HepG2 (cell line): ENCODE measurements around the gene SH2D6. TPM values are rescaled to one million over a fixed set of nuclear protein-coding genes. Genes with fewer than 3 reads are reported as not detected.
A peak's percentile ranks its signal among the peaks of the same experiment; 100 is the strongest.

Source experiments
- CSRNP1 ChIP-seq: sonication (generic); formaldehyde crosslinking; IDR thresholded peaks from 2 replicates; pipeline ENCODE4 v1.8.1; 2023; ENCODE audit warnings: mild to moderate bottlenecking, missing genetic modification reagents
- ERF ChIP-seq: IDR thresholded peaks from 2 replicates; pipeline ENCODE4 v1.6.1; 2018; ENCODE audit warnings: missing biosample characterization, missing genetic modification reagents
- ETS1 ChIP-seq: sonication (generic); formaldehyde crosslinking; IDR thresholded peaks from 2 replicates; pipeline ENCODE4 v1.4.0; 2020; ENCODE audit warnings: missing genetic modification reagents
- GABPB1 ChIP-seq: IDR thresholded peaks from 2 replicates; pipeline ENCODE4 v1.6.1; 2016; ENCODE audit warnings: mild to moderate bottlenecking, missing genetic modification reagents, moderate library complexity, missing compliant biosample characterization
- LBX2 ChIP-seq: sonication (generic); formaldehyde crosslinking; IDR thresholded peaks from 2 replicates; pipeline ENCODE4 v1.5.0; 2020; ENCODE audit warnings: missing genetic modification reagents, mild to moderate bottlenecking, borderline replicate concordance
- MBNL3 ChIP-seq: fragments of 250-450 bp; sonication (Bioruptor Pico); conservative IDR thresholded peaks from 2 replicates; pipeline ENCODE4 v1.8.0; 2022; ENCODE audit warnings: mild to moderate bottlenecking, inconsistent platforms
- POLR2AphosphoS2 ChIP-seq: IDR thresholded peaks from 2 replicates; pipeline ENCODE4 v1.6.1; 2011; ENCODE audit warnings: low read depth, low read length, improper control_type of control experiment
- RFX5 ChIP-seq: IDR thresholded peaks from 2 replicates; pipeline ENCODE4 v1.6.1; 2011; ENCODE audit warnings: low read depth, low read length, improper control_type of control experiment
- SALL2 ChIP-seq: sonication (generic); formaldehyde crosslinking; IDR thresholded peaks from 2 replicates; pipeline ENCODE4 v1.8.1; 2023; ENCODE audit warnings: mild to moderate bottlenecking, missing genetic modification reagents, inconsistent platforms
- ZBTB10 ChIP-seq: sonication (generic); formaldehyde crosslinking; IDR thresholded peaks from 2 replicates; pipeline ENCODE4 v1.4.0; 2020; ENCODE audit warnings: missing genetic modification reagents, borderline replicate concordance
- ZNF646 ChIP-seq: sonication (generic); formaldehyde crosslinking; IDR thresholded peaks from 2 replicates; pipeline ENCODE4 v1.9.0; 2021; ENCODE audit warnings: mild to moderate bottlenecking, missing genetic modification reagents
- ZSCAN31 ChIP-seq: sonication (generic); formaldehyde crosslinking; IDR thresholded peaks from 2 replicates; pipeline ENCODE4 v1.5.0; 2020; ENCODE audit warnings: low read depth, mild to moderate bottlenecking, missing genetic modification reagents
- polyA plus RNA-seq, 8 experiments: library from polyadenylated mRNA; depleted of rRNA in 3 of 8; stranded (reverse) in 7 of 8; unstranded in 1 of 8; fragments of >200 nt; fragmentation: Illumina TruSeq in 4 of 8; extraction: Trizol in 4 of 8; gene quantifications; 2 replicates each; pipeline versions ENCODE4 v1.2.1 to v1.2.3, GENCODE V29; 2011 to 2016; ENCODE audit warnings: low read depth in 4 of 8, missing spikeins in 1 of 8, mixed read lengths in 1 of 8; ENCODE audit not compliant: insufficient read depth in 1 of 8
- total RNA-seq, 5 experiments: library from RNA; depleted of rRNA; stranded (reverse); fragments of >200 nt; fragmentation: Illumina TruSeq; extraction: Trizol; gene quantifications; 2 replicates each; pipeline ENCODE4 v1.2.3, GENCODE V29; 2016; ENCODE audit warnings: low read depth in 1 of 5

SH2D6 gene
- total and polyA plus RNA-seq, 2 of the 13 experiments (the other 11 are each of a cell fraction or from before 2014, with no cell fraction given): 0.11 to 0.26 TPM

- no peak for TF ChIP-seq LBX2 (CRISPR knock-in tag)
- no peak for TF ChIP-seq ZSCAN31
- TF ChIP-seq RFX5: no peak
- TF ChIP-seq SALL2 (CRISPR knock-in tag): peak; percentile 58; the same call in 1 of the 2 replicates
- no peak for TF ChIP-seq POLR2AphosphoS2
- TF ChIP-seq ERF: 0 out of 2 replicates have a peak, but pooled peaks have one; percentile 49
- no peak for TF ChIP-seq CSRNP1 (CRISPR knock-in tag)
- TF ChIP-seq ZBTB10 (CRISPR knock-in tag): no peak
- no peak for TF ChIP-seq MBNL3 (CRISPR knock-in tag)
- no peak for TF ChIP-seq ETS1
- peak; percentile 28; the same call in 1 of the 2 replicates for TF ChIP-seq GABPB1
- TF ChIP-seq ZNF646 (CRISPR knock-in tag): no peak
Observed at GRCh38 chr2:85470850-85471800, 52.6 kb downstream of the SH2D6 start (continued).
